Measurements from ENCODE around the gene TDRD9.
A peak's percentile ranks its signal among the peaks of the same experiment; 100 is the strongest.
"Not testable (repeated sequence)": the region's sequence is repeated elsewhere in the genome, so short reads cannot be mapped to it uniquely, and the experiment has no call there.

Gene TDRD9

GRCh38 chr14:103928011-103928890, at the start of gene TDRD9:
TDRD9 (plus strand) TSS chr14:103928456; CDS start chr14:103928510, 54 bp downstream.
- DNase-seq (ENCODE audit: low spot score): peak; percentile 63

- DNase-seq (ENCODE audit: low spot score): no peak
Observed at GRCh38 chr14:103879118-103879569, 49.1 kb upstream of the TDRD9 start.

- peak; percentile 93 for DNase-seq (ENCODE audit: low spot score)
Observed at GRCh38 chr14:103879570-103880347, 48.5 kb upstream of the TDRD9 start.

GRCh38 chr14:103880348-103881267, 47.6 kb upstream of the TDRD9 start:
- no peak for DNase-seq (ENCODE audit: low spot score)

GRCh38 chr14:103881268-103882201, 46.7 kb upstream of the TDRD9 start:
- DNase-seq (ENCODE audit: low spot score): no peak

GRCh38 chr14:103882503-103883262, 45.6 kb upstream of the TDRD9 start:
- no peak for DNase-seq (ENCODE audit: low spot score)

- DNase-seq (ENCODE audit: low spot score): no peak
Observed at GRCh38 chr14:103883263-103883523, 45.1 kb upstream of the TDRD9 start.

- DNase-seq (ENCODE audit: low spot score): no peak
Observed at GRCh38 chr14:103884854-103885253, 43.4 kb upstream of the TDRD9 start.

- DNase-seq (ENCODE audit: low spot score): no peak
Observed at GRCh38 chr14:103885509-103885932, 42.7 kb upstream of the TDRD9 start.

GRCh38 chr14:103886304-103887169, 41.7 kb upstream of the TDRD9 start:
- no peak for DNase-seq (ENCODE audit: low spot score)

GRCh38 chr14:103887170-103887501, 41.1 kb upstream of the TDRD9 start:
- DNase-seq (ENCODE audit: low spot score): no peak

GRCh38 chr14:103887557-103888115, 40.6 kb upstream of the TDRD9 start:
- DNase-seq (ENCODE audit: low spot score): no peak

GRCh38 chr14:103889002-103889312, 39.3 kb upstream of the TDRD9 start:
- DNase-seq (ENCODE audit: low spot score): not testable (repeated sequence)

GRCh38 chr14:103889313-103890051, 38.8 kb upstream of the TDRD9 start:
- peak; percentile 63 for DNase-seq (ENCODE audit: low spot score)

GRCh38 chr14:103890052-103890371, 38.2 kb upstream of the TDRD9 start:
- DNase-seq (ENCODE audit: low spot score): no peak

GRCh38 chr14:103890821-103891666, 37.2 kb upstream of the TDRD9 start:
- DNase-seq (ENCODE audit: low spot score): peak; percentile 58

GRCh38 chr14:103891667-103892215, 36.5 kb upstream of the TDRD9 start:
- DNase-seq (ENCODE audit: low spot score): no peak

Data from kidney tubule cell (primary cell).